Bone marrow (tissue), 2 donors: ENCODE measurements around the gene CERS3.
"Not testable (repeated sequence)": the region's sequence is repeated elsewhere in the genome, so short reads cannot be mapped to it uniquely, and the experiment has no call there.

ENCODE experiments used
- DNase-seq, 2 donors: peaks; one replicate each; lab custom pipeline; 2025; lab: John Stamatoyannopoulos, UW

Gene CERS3

GRCh38 chr15:100464888-100465287 is 63.9 kb downstream of the CERS3 start:
- DNase-seq, result no peak

- no peak for DNase-seq
These were observed 64.5 kb downstream of the CERS3 start for GRCh38 chr15:100464256-100464655.

GRCh38 chr15:100463515-100463914 is 65.2 kb downstream of the CERS3 start:
- DNase-seq, result no peak

- DNase-seq, result no peak
These were observed 67.7 kb downstream of the CERS3 start for GRCh38 chr15:100461049-100461448.

GRCh38 chr15:100457201-100457600 is 71.5 kb downstream of the CERS3 start:
- DNase-seq, result no peak

- no peak for DNase-seq
These were observed 74.6 kb downstream of the CERS3 start for GRCh38 chr15:100454148-100454547.

- DNase-seq, result no peak
These were observed 80.3 kb downstream of the CERS3 start for GRCh38 chr15:100448481-100448880.

GRCh38 chr15:100441063-100441462 is 87.7 kb downstream of the CERS3 start:
- DNase-seq, result not testable (repeated sequence)

GRCh38 chr15:100439514-100439913 is 89.2 kb downstream of the CERS3 start:
- no peak for DNase-seq

GRCh38 chr15:100438570-100438969 is 90.2 kb downstream of the CERS3 start:
- DNase-seq, result no peak

- DNase-seq, result no peak
These were observed 91.5 kb downstream of the CERS3 start for GRCh38 chr15:100437261-100437660.

- no peak for DNase-seq
These were observed 94.2 kb downstream of the CERS3 start for GRCh38 chr15:100434561-100434960.

- no peak for DNase-seq
These were observed 94.7 kb downstream of the CERS3 start for GRCh38 chr15:100434038-100434437.

- DNase-seq, result no peak
These were observed 95.4 kb downstream of the CERS3 start for GRCh38 chr15:100433304-100433703.

- no peak for DNase-seq
These were observed 98.3 kb downstream of the CERS3 start for GRCh38 chr15:100430411-100430810.

- no peak for DNase-seq
These were observed 99.5 kb downstream of the CERS3 start for GRCh38 chr15:100429116-100429728.

- no peak for DNase-seq
These were observed 101.8 kb downstream of the CERS3 start for GRCh38 chr15:100426937-100427336.

GRCh38 chr15:100405179-100405578 is 123.6 kb downstream of the CERS3 start:
- no peak for DNase-seq

GRCh38 chr15:100400996-100401395 is 127.8 kb downstream of the CERS3 start:
- DNase-seq, result no peak

GRCh38 chr15:100394736-100395440 is 133.9 kb downstream of the CERS3 start:
- no peak for DNase-seq

GRCh38 chr15:100393008-100393407 is 135.7 kb downstream of the CERS3 start:
- no peak for DNase-seq

GRCh38 chr15:100385300-100386050 is 143.3 kb downstream of the CERS3 start:
- no peak for DNase-seq

GRCh38 chr15:100384108-100384410 is 144.7 kb downstream of the CERS3 start:
- DNase-seq, result no peak
